Fibroblast of the conjunctiva (primary cell): ENCODE measurements around the gene ARL5C.

Experiments
- DNase-seq: peaks from one replicate; pipeline ENCODE4 v3.0.0-alpha.2; 2010; ENCODE audit warnings: low read depth

The ARL5C gene

DNA sequence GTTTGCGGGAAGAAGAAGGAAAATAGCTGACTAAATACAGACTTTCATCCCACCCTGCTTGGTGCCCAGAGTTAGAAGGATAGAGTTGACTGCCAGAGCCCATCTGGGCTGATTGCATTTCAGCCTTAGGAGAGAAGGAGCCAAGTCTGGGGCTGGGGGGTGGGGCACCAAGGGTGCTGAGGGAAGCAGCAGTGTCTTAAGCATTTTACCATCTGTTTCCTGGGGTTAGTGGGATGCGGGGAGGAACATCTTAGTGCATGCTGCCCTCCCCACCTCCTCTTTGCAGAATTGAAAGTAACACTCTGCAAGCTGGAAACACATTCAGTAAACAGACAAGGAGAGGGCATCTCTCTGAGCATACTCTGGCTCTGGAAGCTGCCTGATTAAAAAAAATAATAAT is 1.5 kb upstream of the ARL5C start:
- DNase-seq = no peak

DNA sequence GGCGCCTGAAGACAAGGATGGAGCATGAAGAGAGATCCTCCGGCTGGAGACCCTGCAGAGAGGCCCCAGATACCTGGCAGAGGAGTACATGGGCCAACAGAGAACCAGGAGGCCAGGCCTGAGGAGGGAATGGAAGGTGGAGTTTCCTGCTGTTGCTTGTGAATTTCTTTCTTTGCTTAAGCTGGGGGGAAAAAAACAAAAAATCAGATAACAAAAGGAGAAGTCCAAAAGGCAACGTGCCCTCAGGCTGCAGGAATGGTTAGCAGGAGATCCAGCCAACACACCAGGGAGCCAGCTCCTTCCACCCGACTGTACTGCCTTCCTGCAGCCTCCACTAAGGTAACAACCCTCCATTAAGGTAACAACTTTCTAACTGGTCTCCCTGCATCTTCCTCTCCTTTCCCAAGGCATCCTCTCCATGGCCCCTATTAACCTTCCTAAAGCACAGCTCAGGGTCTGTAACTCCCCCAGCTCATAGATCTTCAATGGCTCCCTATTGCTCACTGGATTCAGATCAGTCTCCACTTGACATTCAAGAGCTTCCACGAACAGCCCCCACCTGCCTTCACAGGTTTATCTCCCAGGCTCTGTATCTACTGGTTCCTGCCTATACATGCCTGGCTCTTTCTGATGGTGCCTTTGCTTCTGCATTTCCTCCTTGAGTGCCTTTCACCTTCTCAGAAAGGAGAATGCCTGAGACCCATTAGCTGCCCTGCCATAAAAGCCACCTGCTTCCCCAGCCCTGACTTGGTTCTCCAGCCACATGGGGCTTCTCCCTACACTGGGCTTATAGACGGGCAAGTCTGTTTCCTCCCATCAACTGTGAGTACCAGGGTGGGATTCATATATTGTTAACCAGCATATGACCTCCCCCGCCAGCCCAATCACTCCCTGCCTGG is 725 bp upstream of the ARL5C start:
- DNase-seq = no peak

- no peak for DNase-seq
Observed at GRCh38 chr17:39165178-39165840, 652 bp downstream of the ARL5C start.

- peak; percentile 88 for DNase-seq
Observed at GRCh38 chr17:39164675-39165143, 1.3 kb downstream of the ARL5C start.

GRCh38 chr17:39161962-39162361 is 4.0 kb downstream of the ARL5C start:
- DNase-seq = no peak

- DNase-seq = no peak
Observed at GRCh38 chr17:39158623-39159022, 7.3 kb downstream of the ARL5C start.

- DNase-seq = no peak
Observed at GRCh38 chr17:39156491-39156890, 9.5 kb downstream of the ARL5C start.

GRCh38 chr17:39155654-39156053 is 10.3 kb downstream of the ARL5C start:
- DNase-seq = no peak

GRCh38 chr17:39153599-39154051 is 12.3 kb downstream of the ARL5C start:
- peak; percentile 74 for DNase-seq

DNA sequence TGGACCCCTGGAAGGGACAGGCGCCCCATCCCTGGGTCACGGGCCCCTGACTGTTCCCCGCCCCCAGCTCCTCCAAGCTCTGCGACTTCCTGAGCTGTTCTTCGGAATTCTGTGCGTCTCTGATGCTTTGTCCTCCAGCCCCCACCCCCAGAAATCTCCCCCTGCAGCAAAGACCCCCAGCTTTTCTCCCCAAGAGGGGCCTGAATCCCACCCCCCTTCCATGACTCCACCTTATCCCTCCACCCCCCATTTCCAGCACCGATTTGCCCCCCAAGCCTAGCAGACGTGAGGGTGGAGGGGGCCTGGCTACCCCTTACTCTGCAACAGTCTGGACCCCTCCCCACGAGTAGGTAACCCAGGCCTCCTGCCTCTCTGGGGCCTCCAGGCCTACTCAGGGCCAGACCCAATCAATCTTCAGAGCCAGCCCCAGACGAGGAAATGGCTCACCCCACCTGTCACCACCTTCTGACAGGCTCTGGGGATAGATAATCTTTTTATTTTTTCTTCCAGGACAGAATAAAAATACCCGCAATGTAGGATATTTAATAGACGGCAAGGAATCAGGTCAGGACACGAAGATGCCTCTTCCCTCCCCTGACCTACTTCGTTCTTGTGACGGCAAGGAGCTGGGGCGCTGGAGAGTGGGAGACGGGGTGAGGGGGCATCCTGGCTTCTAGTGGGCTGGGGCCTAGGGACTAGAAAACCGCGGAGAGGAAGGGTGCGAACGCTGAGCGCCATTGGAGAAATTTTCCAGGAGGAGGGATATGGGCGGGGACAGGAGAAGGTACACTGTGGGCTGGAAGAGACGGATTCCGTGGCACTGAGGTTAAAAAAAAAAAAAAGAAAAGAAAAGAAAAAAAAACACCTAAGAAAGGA is 13.8 kb downstream of the ARL5C start:
- DNase-seq = no peak

- no peak for DNase-seq
Observed at GRCh38 chr17:39151150-39151942, 14.6 kb downstream of the ARL5C start, which contains the start of gene PLXDC1. Gene PLXDC1 (minus strand): TSS chr17:39151637. CDS start chr17:39151437, 200 bp downstream.

GRCh38 chr17:39150795-39151149 is 15.2 kb downstream of the ARL5C start:
- no peak for DNase-seq

DNA sequence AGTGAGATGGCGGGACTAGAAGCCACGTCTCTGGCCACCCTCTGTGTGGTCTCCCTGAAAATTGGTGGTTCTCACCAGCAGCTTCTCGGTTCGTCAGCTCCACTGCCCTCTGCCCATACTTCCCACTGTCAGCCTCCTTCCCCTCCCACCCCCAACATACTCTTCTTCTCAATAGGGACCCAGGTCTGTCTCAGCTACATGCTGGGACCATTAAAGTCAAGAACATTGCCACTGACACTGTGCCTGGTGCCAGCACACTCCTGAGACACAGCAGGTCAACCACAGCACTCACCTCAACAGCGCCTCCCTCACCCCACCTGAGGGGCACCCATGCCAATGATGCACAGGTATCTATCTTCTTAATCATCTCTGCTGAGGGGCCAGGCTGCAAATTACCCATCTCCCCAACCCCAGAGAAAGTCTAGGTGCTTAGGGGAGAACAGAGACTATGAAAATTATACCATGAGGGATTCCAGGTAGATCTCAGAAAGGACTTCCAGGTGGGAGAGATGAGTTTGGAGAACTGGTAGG is 15.8 kb downstream of the ARL5C start:
- DNase-seq = no peak

- no peak for DNase-seq
Observed at GRCh38 chr17:39147221-39148185, 18.5 kb downstream of the ARL5C start.

GRCh38 chr17:39146273-39146672 is 19.7 kb downstream of the ARL5C start:
- no peak for DNase-seq

DNA sequence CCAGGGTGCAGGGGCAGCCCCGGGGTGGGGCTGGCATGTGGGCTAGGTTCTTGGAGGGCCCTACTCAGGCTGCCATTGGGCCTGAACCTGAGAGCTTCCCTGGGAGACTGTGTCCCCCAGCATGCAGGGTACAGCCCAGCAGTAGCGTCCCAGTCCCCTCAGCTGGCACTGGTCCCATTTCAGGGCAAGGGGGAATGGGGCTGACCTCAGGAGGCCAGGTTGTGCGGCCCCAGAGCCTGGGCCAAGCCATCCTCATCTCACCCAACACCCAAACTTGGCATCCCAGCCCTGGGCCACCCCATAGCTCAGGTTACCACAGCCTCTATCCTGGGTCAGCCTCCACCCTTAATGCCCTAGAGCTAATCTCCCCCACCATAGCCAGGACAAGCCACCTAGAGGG is 20.8 kb downstream of the ARL5C start:
- no peak for DNase-seq

DNA sequence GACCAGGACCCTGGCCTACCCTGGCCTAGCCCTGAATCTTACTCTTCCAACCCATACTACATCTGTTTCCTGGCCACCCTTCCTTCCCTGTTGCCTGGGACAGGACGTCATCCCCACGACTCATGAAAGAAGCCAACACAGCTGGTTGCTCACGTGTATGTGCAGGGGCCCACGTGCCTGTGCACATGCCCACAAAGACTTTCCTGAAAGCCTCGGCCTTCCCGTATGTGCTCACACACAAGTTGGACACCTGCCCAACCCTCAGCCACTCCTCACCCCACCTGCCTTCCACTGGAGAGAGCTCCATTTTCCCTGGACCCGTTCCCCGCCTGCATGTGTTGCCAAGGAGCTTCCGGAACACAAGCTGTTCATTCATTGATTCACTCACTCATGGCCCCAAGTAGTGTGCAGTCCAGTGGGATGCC is 21.5 kb downstream of the ARL5C start:
- peak; percentile 57 for DNase-seq

DNA sequence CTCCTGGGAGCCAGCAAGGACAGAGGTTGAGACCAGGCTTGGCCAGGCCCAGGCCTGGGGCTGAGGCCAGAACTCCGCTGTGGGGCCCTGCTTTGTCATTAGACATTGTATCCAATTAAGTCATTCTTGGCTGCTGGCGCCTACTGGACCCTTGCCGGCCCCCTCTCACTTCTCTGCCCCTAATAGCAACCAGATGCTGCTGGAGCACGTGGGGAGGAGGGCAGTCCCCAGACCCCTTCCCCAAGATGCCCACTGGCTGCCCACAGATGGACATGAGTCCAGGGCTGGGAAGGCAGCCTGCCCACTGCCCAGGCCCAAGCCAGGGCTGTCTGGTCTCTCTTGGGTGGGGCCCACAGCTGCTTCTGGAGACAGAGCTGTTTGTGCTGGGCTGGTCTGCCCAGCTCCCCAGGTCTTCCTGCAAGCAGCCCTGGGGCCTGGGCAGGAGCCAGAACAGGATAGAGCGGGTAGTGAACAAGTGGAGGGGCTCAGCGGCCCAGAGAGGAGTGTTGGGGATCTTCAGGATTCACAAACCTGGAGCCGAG is 22.3 kb downstream of the ARL5C start:
- no peak for DNase-seq

DNA sequence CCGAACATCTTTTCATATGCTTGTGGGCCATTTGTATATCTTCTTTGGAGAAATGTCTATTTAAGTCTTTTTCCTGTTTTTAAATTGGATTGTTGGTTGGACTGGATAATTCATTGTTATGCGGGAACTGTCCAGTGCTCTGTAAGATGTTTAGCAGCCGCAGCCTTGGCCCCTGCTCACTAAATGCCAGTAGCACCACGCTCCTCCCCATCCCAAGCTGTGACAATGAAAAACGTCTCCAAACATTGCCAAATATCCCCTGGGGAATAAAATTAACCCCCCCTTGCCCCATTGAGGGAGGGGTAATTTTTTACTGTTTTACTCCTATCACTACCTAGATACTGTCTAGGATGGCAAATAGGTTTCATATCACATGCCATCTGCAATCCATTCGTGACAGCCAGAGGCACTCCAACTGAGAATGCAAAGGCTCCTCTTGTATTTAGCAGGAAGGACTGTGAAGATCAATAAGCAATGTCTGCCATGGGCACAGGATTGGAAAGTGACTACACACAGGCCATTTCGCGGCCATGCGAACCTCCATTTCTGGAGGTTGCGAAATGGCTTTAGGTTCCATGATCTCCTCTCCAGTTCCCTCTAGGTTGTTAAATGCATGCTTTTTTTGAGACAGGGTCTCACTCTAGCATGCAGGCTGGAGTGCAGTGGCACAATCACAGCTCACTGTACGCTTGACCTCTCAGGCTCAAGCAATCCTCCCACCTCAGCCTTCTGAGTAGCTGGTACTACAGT is 23.9 kb downstream of the ARL5C start:
- no peak for DNase-seq
